ENCODE results near the gene MBD1. TPM values are rescaled to one million over a fixed set of nuclear protein-coding genes. Genes with fewer than 3 reads are reported as not detected.

The MBD1 gene
- total RNA-seq, 1 experiment from 2014 or later = 53.4 TPM

DNA sequence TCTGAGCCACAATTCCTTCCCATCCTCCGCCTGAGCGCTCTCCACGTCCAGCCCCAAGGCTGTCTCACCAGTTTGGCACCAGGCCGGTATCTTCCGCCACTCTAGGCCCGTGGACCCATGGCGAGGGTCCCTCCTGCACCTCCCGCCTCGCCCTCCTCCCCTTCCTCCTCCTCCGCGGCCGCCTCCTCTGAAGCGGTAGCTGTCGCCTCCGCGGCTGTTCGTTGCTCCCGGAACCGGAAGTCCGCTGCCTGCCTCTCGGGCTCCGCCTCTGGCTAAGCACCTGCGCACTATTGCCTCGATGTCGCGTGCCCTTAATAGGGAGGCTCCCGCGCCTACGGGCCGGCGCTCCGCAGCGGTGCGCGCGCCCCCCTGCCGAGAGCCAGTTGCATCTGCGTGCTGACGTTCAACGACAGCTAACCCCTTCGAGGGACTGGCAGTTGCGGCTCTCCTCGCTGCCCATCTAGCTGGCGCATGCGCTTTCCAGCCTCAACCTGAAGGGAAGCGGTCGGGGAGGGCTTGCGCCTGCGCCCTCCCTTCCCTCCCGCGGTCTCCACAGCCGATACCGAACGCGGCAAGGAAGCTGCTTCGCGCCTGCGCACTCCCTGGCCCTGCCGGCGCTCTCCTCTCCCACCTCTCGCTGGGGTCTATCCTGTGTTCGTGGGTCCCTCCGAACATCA, at the start of gene MBD1 (continued):
- TF ChIP-seq, protein P1, sequence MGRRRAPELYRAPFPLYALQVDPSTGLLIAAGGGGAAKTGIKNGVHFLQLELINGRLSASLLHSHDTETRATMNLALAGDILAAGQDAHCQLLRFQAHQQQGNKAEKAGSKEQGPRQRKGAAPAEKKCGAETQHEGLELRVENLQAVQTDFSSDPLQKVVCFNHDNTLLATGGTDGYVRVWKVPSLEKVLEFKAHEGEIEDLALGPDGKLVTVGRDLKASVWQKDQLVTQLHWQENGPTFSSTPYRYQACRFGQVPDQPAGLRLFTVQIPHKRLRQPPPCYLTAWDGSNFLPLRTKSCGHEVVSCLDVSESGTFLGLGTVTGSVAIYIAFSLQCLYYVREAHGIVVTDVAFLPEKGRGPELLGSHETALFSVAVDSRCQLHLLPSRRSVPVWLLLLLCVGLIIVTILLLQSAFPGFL (CRISPR knock-in tag; IDR thresholded peaks at IDR 0.05; ENCODE audit: borderline replicate concordance) = no peak
- no peak for TF ChIP-seq ZNF396 (CRISPR knock-in tag; IDR thresholded peaks at IDR 0.05; ENCODE audit: borderline replicate concordance)
- TF ChIP-seq NFYB (CRISPR knock-in tag; conservative IDR thresholded peaks at IDR 0.05; ENCODE audit: low read depth) = no peak
- TF ChIP-seq FOXK1 (CRISPR knock-in tag; IDR thresholded peaks at IDR 0.05) = peak; percentile 74; the same call in 1 of the 2 replicates
- no peak for TF ChIP-seq HMGA2 (CRISPR knock-in tag; IDR thresholded peaks at IDR 0.05)
- TF ChIP-seq FOXP1 (CRISPR knock-in tag; IDR thresholded peaks at IDR 0.05; ENCODE audit: borderline replicate concordance) = peak; percentile 79
- TF ChIP-seq RELA (CRISPR knock-in tag; IDR thresholded peaks at IDR 0.05; ENCODE audit: borderline replicate concordance) = no peak
- TF ChIP-seq, protein P2, sequence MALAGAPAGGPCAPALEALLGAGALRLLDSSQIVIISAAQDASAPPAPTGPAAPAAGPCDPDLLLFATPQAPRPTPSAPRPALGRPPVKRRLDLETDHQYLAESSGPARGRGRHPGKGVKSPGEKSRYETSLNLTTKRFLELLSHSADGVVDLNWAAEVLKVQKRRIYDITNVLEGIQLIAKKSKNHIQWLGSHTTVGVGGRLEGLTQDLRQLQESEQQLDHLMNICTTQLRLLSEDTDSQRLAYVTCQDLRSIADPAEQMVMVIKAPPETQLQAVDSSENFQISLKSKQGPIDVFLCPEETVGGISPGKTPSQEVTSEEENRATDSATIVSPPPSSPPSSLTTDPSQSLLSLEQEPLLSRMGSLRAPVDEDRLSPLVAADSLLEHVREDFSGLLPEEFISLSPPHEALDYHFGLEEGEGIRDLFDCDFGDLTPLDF (CRISPR knock-in tag; IDR thresholded peaks at IDR 0.05) = peak; percentile 64; the same call in 1 of the 2 replicates
- no peak for TF ChIP-seq NR3C1 (CRISPR knock-in tag; conservative IDR thresholded peaks at IDR 0.05; ENCODE audit: low read depth)
- TF ChIP-seq, protein P3, sequence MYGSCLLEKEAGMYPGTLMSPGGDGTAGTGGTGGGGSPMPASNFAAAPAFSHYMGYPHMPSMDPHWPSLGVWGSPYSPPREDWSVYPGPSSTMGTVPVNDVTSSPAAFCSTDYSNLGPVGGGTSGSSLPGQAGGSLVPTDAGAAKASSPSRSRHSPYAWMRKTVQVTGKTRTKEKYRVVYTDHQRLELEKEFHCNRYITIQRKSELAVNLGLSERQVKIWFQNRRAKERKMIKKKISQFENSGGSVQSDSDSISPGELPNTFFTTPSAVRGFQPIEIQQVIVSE (CRISPR knock-in tag; IDR thresholded peaks at IDR 0.05; ENCODE audit: borderline replicate concordance) = no peak
- TF ChIP-seq RORB (CRISPR knock-in tag; IDR thresholded peaks at IDR 0.05) = no peak
- TF ChIP-seq SMAD4 (CRISPR knock-in tag; IDR thresholded peaks at IDR 0.05) = no peak
- no peak for TF ChIP-seq JAZF1 (CRISPR knock-in tag; IDR thresholded peaks at IDR 0.05)
- TF ChIP-seq, protein P4, sequence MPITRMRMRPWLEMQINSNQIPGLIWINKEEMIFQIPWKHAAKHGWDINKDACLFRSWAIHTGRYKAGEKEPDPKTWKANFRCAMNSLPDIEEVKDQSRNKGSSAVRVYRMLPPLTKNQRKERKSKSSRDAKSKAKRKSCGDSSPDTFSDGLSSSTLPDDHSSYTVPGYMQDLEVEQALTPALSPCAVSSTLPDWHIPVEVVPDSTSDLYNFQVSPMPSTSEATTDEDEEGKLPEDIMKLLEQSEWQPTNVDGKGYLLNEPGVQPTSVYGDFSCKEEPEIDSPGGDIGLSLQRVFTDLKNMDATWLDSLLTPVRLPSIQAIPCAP (CRISPR knock-in tag; IDR thresholded peaks at IDR 0.05) = peak; percentile 91

DNA sequence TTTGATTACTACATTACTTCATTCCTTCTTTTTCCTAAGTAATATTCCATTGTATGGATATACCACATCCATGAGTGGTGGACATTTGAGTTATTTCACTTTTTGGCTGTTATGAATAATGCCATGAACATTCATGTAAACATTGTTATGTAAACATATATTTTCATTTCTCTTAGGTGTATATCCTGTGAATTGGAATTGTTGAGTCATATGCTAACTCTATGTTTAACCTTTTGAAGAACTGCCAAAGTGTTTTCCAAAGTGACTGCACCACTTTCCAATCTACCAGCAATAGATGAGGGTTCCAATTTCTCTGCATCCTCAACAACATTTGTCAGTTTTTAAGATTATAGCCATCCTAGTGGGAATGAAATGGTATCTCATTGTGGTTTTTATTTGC, 48.9 kb upstream of the MBD1 start:
- DNase-seq (ENCODE audit: low spot score) (no peak), ATAC-seq (no peak)
- H3K4me1 Mint-ChIP-seq = no peaks in the 10 kb centered on the region
- H3K9me3 Mint-ChIP-seq = peaks cover 19% of the 10 kb centered on the region
- ChIA-PET POLR2A (no interaction called here), CTCF (no interaction called here)
- no peak overlapping the region for H3K4me3 Mint-ChIP-seq
- H3K27me3 Mint-ChIP-seq (ENCODE audit: low read depth) = peaks cover 18% of the 10 kb centered on the region
- no peak overlapping the region for H3K27ac Mint-ChIP-seq
- H3K36me3 Mint-ChIP-seq = peaks cover 4% of the 10 kb centered on the region; the same call in 1 of the 2 replicates
- no peak for TF ChIP-seq ZNF416 (CRISPR knock-in tag; IDR thresholded peaks at IDR 0.05)
- TF ChIP-seq, protein P5, sequence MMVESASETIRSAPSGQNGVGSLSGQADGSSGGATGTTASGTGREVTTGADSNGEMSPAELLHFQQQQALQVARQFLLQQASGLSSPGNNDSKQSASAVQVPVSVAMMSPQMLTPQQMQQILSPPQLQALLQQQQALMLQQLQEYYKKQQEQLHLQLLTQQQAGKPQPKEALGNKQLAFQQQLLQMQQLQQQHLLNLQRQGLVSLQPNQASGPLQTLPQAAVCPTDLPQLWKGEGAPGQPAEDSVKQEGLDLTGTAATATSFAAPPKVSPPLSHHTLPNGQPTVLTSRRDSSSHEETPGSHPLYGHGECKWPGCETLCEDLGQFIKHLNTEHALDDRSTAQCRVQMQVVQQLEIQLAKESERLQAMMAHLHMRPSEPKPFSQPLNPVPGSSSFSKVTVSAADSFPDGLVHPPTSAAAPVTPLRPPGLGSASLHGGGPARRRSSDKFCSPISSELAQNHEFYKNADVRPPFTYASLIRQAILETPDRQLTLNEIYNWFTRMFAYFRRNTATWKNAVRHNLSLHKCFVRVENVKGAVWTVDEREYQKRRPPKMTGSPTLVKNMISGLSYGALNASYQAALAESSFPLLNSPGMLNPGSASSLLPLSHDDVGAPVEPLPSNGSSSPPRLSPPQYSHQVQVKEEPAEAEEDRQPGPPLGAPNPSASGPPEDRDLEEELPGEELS (CRISPR knock-in tag; IDR thresholded peaks at IDR 0.05) = no peak
- TF ChIP-seq, protein P6, sequence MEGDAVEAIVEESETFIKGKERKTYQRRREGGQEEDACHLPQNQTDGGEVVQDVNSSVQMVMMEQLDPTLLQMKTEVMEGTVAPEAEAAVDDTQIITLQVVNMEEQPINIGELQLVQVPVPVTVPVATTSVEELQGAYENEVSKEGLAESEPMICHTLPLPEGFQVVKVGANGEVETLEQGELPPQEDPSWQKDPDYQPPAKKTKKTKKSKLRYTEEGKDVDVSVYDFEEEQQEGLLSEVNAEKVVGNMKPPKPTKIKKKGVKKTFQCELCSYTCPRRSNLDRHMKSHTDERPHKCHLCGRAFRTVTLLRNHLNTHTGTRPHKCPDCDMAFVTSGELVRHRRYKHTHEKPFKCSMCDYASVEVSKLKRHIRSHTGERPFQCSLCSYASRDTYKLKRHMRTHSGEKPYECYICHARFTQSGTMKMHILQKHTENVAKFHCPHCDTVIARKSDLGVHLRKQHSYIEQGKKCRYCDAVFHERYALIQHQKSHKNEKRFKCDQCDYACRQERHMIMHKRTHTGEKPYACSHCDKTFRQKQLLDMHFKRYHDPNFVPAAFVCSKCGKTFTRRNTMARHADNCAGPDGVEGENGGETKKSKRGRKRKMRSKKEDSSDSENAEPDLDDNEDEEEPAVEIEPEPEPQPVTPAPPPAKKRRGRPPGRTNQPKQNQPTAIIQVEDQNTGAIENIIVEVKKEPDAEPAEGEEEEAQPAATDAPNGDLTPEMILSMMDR (IDR thresholded peaks at IDR 0.05) = no peak
- no peak for TF ChIP-seq ZNF671 (CRISPR knock-in tag; IDR thresholded peaks at IDR 0.05)
- TF ChIP-seq, protein P7, sequence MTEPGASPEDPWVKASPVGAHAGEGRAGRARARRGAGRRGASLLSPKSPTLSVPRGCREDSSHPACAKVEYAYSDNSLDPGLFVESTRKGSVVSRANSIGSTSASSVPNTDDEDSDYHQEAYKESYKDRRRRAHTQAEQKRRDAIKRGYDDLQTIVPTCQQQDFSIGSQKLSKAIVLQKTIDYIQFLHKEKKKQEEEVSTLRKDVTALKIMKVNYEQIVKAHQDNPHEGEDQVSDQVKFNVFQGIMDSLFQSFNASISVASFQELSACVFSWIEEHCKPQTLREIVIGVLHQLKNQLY (CRISPR knock-in tag; IDR thresholded peaks at IDR 0.05) = no peak
- no peak for TF ChIP-seq GABPB1 (CRISPR knock-in tag; IDR thresholded peaks at IDR 0.05)
- TF ChIP-seq ZNF219 (CRISPR knock-in tag; IDR thresholded peaks at IDR 0.05; ENCODE audit: borderline replicate concordance) = no peak
- no peak for TF ChIP-seq MXD4 (CRISPR knock-in tag; IDR thresholded peaks at IDR 0.05; ENCODE audit: borderline replicate concordance)
- TF ChIP-seq, protein P8, sequence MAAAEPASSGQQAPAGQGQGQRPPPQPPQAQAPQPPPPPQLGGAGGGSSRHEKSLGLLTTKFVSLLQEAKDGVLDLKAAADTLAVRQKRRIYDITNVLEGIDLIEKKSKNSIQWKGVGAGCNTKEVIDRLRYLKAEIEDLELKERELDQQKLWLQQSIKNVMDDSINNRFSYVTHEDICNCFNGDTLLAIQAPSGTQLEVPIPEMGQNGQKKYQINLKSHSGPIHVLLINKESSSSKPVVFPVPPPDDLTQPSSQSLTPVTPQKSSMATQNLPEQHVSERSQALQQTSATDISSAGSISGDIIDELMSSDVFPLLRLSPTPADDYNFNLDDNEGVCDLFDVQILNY (CRISPR knock-in tag; IDR thresholded peaks at IDR 0.05) = no peak
- TF ChIP-seq OVOL2 (CRISPR knock-in tag; IDR thresholded peaks at IDR 0.05; ENCODE audit: borderline replicate concordance) = no peak
- no peak for TF ChIP-seq TEAD4 (CRISPR knock-in tag; IDR thresholded peaks at IDR 0.05)
- no peak for TF ChIP-seq NFATC4 (CRISPR knock-in tag; IDR thresholded peaks at IDR 0.05)

All from WTC11 (cell line).